H54 (cell line): ENCODE data around the gene GRHL1.
"Not testable (repeated sequence)": the region's sequence is repeated elsewhere in the genome, so short reads cannot be mapped to it uniquely, and the experiment has no call there.

Source experiments
- DNase-seq: peaks from one replicate; pipeline ENCODE4 v3.0.0; 2011; ENCODE audit warnings: low spot score, mixed read lengths; ENCODE audit not compliant: insufficient read length
- FAIRE-seq: peaks from 3 replicates; lab custom pipeline; 2011; peaks lifted over from hg19 to GRCh38; lab: Jason Lieb, UNC
- POLR2A ChIP-seq: IDR thresholded peaks from 2 replicates; pipeline ENCODE4 v1.6.1; 2011; ENCODE audit warnings: low read depth, mild to moderate bottlenecking, low read length

The GRHL1 gene

DNA sequence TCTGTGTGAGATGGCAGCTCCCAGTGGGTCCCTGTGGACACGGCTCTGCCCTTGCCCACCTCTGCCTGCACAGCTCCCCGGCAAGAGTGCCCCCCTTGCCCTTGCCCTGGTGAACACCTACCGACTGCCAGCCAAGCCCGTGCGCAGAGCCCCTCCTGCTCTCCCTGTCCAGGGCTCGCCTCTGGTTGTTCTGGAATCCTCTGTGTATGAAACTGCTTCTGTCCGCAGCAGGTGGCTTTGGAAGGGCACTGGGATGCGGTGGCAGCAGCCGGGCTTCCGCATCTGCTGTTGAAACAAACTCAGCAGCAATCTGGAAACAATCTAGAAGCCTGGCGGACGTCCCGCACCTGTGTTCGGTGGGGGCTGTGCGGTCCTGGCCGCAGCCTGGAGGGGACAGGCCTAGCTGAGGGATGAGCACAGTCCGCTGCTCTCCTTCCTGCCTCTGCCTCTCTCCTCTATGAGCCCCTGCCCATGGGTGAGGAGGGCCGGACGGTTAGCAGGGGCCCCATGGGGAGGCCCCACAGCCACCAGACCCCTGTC, 57.8 kb downstream of the GRHL1 start:
- no peak for TF ChIP-seq POLR2A
- FAIRE-seq (no peak), DNase-seq (no peak)

- no peak for TF ChIP-seq POLR2A
- FAIRE-seq (no peak), DNase-seq (no peak)
Observed at GRCh38 chr2:10009811-10010781, 58.6 kb downstream of the GRHL1 start.

DNA sequence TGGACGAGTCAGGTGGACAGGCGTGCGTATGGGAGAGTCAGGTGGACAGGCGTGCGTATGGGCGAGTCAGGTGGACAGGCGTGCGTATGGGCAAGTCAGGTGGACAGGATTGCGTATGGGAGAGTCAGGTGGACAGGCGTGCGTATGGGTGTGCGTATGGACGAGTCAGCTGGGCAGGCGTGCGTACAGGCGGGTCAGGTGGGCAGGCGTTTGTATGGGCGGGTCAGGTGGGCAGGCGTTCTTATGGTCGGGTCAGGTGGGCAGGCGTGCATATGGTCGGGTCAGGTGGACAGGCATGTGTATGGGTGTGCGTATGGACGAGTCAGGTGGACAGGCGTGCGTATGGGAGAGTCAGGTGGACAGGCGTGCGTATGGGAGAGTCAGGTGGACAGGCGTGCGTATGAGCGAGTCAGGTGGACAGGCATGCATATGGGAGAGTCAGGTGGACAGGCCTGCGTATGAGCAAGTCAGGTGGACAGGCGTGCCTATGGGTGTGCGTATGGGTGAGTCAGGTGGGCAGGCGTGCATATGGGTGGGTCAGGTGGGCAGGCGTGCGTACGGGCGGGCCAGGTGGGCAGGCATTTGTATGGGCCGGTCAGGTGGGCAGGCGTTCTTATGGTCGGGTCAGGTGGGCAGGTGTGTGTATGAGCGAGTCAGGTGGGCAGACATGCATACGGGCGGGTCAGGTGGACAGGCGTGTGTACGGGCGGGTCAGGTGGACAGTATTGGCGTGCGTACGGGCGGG, 59.5 kb downstream of the GRHL1 start:
- not testable (repeated sequence) for FAIRE-seq, DNase-seq

GRCh38 chr2:10011606-10012325, 60.3 kb downstream of the GRHL1 start:
- not testable (repeated sequence) for FAIRE-seq, DNase-seq

GRCh38 chr2:10012366-10012962, 61.0 kb downstream of the GRHL1 start:
- DNase-seq, result not testable (repeated sequence)

DNA sequence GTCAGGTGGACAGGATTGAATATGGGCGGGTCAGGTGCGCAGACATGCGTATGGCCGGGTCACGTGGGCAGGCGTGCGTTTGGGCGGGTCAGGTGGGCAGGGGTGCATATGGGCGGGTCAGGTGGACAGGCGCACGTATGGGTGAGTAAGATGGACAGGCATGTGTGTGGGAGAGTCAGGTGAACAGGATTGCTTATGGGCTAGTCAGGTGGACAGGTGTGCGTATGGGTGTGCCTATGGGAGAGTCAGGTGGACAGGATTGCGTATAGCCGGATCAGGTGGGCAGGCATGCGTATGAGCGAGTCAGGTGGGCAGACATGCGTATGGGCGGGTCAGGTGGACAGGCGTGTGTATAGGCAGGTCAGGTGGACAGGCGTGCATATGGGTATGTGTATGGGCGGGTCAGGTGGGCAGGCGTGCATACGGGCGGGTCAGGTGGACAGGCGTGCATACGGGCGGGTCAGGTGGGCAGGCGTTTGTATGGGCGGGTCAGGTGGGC, 61.5 kb downstream of the GRHL1 start:
- no peak for FAIRE-seq
- no peak for DNase-seq
- no peak for TF ChIP-seq POLR2A

More at GRCh38 chr2:10012366-10012962, 61.0 kb downstream of the GRHL1 start:
- not testable (repeated sequence) for FAIRE-seq

DNA sequence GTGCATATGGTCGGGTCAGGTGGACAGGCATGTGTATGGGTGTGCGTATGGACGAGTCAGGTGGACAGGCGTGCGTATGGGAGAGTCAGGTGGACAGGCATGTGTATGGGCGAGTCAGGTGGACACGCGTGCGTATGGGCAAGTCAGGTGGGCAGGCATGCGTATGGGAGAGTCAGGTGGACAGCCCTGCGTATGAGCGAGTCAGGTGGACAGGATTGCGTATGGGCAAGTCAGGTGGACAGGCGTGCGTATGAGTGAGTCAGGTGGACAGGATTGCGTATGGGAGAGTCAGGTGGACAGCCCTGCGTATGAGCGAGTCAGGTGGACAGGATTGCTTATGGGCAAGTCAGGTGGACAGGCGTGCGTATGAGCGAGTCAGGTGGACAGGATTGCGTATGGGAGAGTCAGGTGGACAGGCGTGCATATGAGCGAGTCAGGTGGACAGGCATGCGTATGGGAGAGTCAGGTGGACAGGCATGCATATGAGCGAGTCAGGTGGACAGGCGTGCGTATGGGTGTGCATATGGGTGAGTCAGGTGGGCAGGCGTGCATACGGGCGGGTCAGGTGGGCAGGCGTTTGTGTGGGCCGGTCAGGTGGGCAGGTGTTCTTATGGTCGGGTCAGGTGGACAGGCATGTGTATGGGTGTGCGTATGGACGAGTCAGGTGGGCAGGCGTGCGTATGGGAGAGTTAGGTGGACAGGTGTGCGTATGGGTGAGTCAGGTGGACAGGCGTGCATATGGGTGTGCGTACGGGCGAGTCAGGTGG, 62.3 kb downstream of the GRHL1 start:
- DNase-seq, FAIRE-seq: not testable (repeated sequence)

DNA sequence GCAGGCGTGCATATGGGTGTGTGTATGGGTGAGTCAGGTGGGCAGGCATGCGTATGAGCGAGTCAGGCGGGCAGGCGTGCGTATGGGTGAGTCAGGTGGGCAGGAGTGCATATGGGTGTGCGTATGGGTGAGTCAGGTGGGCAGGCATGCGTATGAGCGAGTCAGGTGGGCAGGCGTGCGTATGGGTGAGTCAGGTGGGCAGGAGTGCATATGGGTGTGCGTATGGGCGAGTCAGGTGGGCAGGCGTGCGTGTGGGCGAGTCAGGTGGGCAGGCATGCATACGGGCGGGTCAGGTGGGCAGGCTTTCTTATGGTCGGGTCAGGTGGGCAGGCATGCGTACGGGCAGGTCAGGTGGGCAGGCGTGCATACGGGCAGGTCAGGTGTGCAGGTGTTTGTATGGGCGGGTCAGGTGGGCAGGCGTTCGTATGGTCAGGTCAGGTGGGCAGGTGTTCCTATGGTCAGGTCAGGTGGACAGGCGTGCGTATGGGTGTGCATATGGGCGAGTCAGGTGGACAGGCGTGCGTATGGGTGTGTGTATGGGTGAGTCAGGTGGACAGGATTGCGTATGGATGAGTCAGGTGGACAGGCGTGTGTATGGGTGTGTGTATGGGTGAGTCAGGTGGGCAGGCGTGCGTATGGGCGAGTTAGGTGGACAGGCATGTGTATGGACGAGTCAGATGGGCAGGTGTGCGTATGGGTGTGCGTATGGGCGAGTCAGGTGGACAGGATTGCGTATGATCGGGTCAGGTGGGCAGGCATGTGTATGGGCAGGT, 63.1 kb downstream of the GRHL1 start:
- DNase-seq, result no peak
- no peak for TF ChIP-seq POLR2A
- no peak for FAIRE-seq

DNA sequence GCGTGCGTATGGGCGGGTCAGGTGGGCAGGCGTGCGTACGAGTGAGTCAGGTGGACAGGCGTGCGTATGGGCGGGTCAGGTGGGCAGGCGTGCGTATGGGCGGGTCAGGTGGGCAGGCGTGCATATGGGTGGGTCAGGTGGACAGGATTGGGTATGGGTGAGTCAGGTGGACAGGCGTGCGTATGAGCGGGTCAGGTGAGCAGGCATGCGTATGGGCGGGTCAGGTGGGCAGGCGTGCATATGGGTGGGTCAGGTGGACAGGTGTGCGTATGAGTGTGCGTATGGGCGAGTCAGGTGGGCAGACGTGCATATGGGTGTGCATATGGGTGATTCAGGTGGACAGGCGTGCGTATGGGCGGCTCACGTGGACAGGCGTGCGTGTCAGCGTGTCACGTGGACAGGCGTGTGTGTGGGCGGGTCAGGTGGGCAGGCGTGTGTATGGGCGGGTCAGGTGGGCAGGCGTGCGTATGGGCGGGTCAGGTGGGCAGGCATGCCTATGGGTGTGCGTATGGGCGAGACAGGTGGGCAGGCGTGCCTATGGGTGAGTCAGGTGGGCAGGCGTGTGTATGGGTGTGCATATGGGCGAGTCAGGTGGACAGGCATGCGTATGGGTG, 64.0 kb downstream of the GRHL1 start:
- not testable (repeated sequence) for DNase-seq, FAIRE-seq

DNA sequence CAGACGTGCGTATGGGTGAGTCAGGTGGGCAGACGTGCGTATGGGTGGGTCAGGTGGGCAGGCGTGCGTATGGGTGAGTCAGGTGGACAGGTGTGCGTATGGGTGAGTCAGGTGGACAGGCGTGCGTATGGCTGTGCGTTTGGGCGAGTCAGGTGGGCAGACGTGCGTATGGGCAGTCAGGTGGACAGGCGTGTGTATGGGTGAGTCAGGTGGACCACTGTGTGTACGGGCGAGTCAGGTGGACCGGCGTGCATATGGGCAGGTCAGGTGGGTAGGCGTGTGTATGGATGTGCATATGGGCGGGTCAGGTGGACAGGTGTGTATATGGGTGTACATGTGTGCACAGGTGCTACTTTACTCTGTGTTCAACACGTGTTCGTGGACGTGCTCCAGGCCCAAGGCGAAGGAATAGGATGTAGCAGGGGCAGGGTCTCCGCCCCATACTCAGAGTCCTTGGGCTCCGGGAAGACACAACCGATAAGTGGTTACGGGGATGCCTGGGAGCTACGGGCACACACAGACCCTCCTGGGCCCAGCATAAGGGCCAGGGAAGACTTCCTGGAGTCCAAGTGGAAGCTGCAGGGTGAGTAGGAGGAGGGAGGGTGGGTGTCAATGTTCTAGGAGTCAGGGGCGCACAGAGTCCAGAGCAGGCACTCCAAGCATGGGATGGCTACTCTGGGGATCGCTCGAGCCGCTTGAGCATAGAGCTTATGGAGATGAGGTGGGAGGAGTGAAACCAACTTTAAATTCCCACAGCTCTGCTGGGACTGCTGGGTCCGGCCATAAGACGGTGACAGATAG, 64.7 kb downstream of the GRHL1 start:
- FAIRE-seq (no peak), DNase-seq (no peak)
- no peak for TF ChIP-seq POLR2A

DNA sequence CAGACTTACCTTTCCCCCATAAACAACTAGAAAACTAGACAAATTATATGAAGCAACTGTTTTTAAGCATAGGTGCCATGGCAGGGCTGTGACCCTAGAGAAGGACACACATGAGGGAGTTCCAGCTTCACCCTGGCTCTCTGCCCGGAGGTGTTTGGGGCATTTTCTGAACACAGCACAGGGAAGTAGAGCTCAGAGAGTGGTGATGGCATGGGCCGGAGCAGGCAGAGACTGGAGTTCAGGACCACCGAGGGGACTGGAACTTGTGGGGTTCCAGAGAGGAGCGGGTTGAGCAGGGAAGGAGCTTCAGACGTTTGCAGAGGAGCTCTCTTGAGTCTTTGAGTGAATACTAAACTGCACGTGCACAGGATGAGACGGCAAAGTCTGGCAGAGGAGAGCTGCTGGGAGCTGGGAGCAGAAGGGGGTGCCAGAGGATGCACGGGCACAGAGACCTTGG, 65.3 kb downstream of the GRHL1 start:
- DNase-seq (no peak), FAIRE-seq (no peak)
- no peak for TF ChIP-seq POLR2A
